Hepatocyte (in vitro differentiated cells): Measurements from ENCODE around the gene WASF3.

ENCODE experiments used
- CTCF ChIP-seq: fragments of 200-600 bp; sonication (generic); IDR thresholded peaks from 2 replicates; pipeline ENCODE4 v1.5.1; 2016; ENCODE audit warnings: antibody characterized with exemption, mild to moderate bottlenecking; ENCODE audit not compliant: poor library complexity
- EZH2 ChIP-seq: fragments of 200-600 bp; sonication (generic); IDR thresholded peaks from 2 replicates; pipeline ENCODE4 v1.6.1; 2016; ENCODE audit warnings: antibody characterized with exemption, mild to moderate bottlenecking, borderline replicate concordance

GRCh38 chr13:26719356-26719945 is 162.0 kb downstream of the WASF3 start:
- TF ChIP-seq CTCF (peak; percentile 5), EZH2 (no peak)
